Activated CD4-positive, alpha-beta T cell treated with anti-CD3 and anti-CD28 coated beads for 48 hours (primary cell): ENCODE data around the gene CCDC13.

Experiments
- DNase-seq: peaks from one replicate; pipeline ENCODE4 v3.0.0-alpha.2; 2020

CCDC13 gene

GRCh38 chr3:42749753-42750231 lies 23.3 kb downstream of the CCDC13 start:
- peak; percentile 27 for DNase-seq

- DNase-seq, result no peak
Observed at GRCh38 chr3:42749025-42749752, 23.9 kb downstream of the CCDC13 start.

- peak; percentile 11 for DNase-seq
Observed at GRCh38 chr3:42747581-42747980, 25.5 kb downstream of the CCDC13 start.

GRCh38 chr3:42746455-42747450 lies 26.3 kb downstream of the CCDC13 start:
- DNase-seq, result no peak

- DNase-seq, result no peak
Observed at GRCh38 chr3:42745776-42746454, 27.1 kb downstream of the CCDC13 start.

- DNase-seq, result no peak
Observed at GRCh38 chr3:42745291-42745745, 27.7 kb downstream of the CCDC13 start.

- DNase-seq, result no peak
Observed at GRCh38 chr3:42743204-42743995, 29.7 kb downstream of the CCDC13 start.

GRCh38 chr3:42742688-42743087 lies 30.4 kb downstream of the CCDC13 start:
- DNase-seq, result no peak

- DNase-seq, result no peak
Observed at GRCh38 chr3:42742259-42742658, 30.8 kb downstream of the CCDC13 start.

- no peak for DNase-seq
Observed at GRCh38 chr3:42741796-42742195, 31.3 kb downstream of the CCDC13 start.

GRCh38 chr3:42739401-42740158 lies 33.5 kb downstream of the CCDC13 start:
- DNase-seq, result no peak

- DNase-seq, result no peak
Observed at GRCh38 chr3:42736531-42736930, 36.5 kb downstream of the CCDC13 start.

- DNase-seq, result no peak
Observed at GRCh38 chr3:42736081-42736480, 37.0 kb downstream of the CCDC13 start.

- DNase-seq, result no peak
Observed at GRCh38 chr3:42735615-42736014, 37.4 kb downstream of the CCDC13 start.

GRCh38 chr3:42735019-42735418 lies 38.0 kb downstream of the CCDC13 start:
- DNase-seq, result no peak

- no peak for DNase-seq
Observed at GRCh38 chr3:42734263-42734860, 38.7 kb downstream of the CCDC13 start.

GRCh38 chr3:42733501-42734262 lies 39.4 kb downstream of the CCDC13 start:
- no peak for DNase-seq

GRCh38 chr3:42732829-42733459 lies 40.1 kb downstream of the CCDC13 start:
- DNase-seq, result no peak

GRCh38 chr3:42732196-42732828 lies 40.7 kb downstream of the CCDC13 start:
- DNase-seq, result no peak
